UCSD-AML1 (cell line): ENCODE results near the gene ABHD15.

Source experiments
- DNase-seq: peaks from one replicate; lab custom pipeline; 2025; ENCODE audit not compliant: unreplicated experiment; lab: John Stamatoyannopoulos, UW

The ABHD15 gene

GRCh38 chr17:29546085-29546484 lies 20.8 kb downstream of the ABHD15 start:
- DNase-seq = no peak

- no peak for DNase-seq
Observed at GRCh38 chr17:29544066-29544465, 22.8 kb downstream of the ABHD15 start.

- DNase-seq = no peak
Observed at GRCh38 chr17:29533976-29534375, 32.9 kb downstream of the ABHD15 start.

- DNase-seq = no peak
Observed at GRCh38 chr17:29526322-29526721, 40.5 kb downstream of the ABHD15 start.

- no peak for DNase-seq
Observed at GRCh38 chr17:29524692-29525091, 42.1 kb downstream of the ABHD15 start.

- no peak for DNase-seq
Observed at GRCh38 chr17:29518359-29518758, 48.5 kb downstream of the ABHD15 start.

GRCh38 chr17:29514792-29515191 lies 52.0 kb downstream of the ABHD15 start:
- no peak for DNase-seq

- DNase-seq = no peak
Observed at GRCh38 chr17:29510953-29511352, 55.9 kb downstream of the ABHD15 start.
